CD4-positive, CD25-positive, alpha-beta regulatory T cell (primary cell): ENCODE data around the gene DNPH1. TPM values are rescaled to one million over a fixed set of nuclear protein-coding genes. Genes with fewer than 3 reads are reported as not detected.
A peak's percentile ranks its signal among the peaks of the same experiment; 100 is the strongest.

ENCODE experiments used
- ATAC-seq, 2 donors: fragments of 150-1000 bp; cut with Tn5 transposase; one replicate each; pipeline ENCODE4 v1.10.0; 2021; ENCODE audit warnings: low read depth in 2 of 2, moderate number of reproducible peaks in 2 of 2, moderate library complexity in 1 of 2
- DNase-seq, 3 donors: peaks; one replicate each; pipeline versions ENCODE4 v3.0.0 to v3.0.0-alpha.2; 2012 to 2022; ENCODE audit warnings: mixed read lengths in 1 of 3
- H3K27ac ChIP-seq: one replicate; pipeline ENCODE4 v1.7.0; 2013; ENCODE audit warnings: mild to moderate bottlenecking, low read length; ENCODE audit not compliant: insufficient read depth, poor library complexity, severe bottlenecking
- H3K27me3 ChIP-seq: one replicate; pipeline ENCODE4 v1.7.0; 2013; ENCODE audit warnings: low read length; ENCODE audit not compliant: control insufficient read depth, insufficient read depth
- H3K36me3 ChIP-seq: one replicate; pipeline ENCODE4 v1.7.0; 2013; ENCODE audit warnings: mild to moderate bottlenecking, low read length, moderate library complexity; ENCODE audit not compliant: control insufficient read depth, insufficient read depth
- H3K4me1 ChIP-seq: 2 replicates; pipeline ENCODE4 v1.7.0; 2013; ENCODE audit warnings: mild to moderate bottlenecking, low read length; ENCODE audit not compliant: insufficient read depth, control insufficient read depth, poor library complexity, severe bottlenecking
- H3K4me3 ChIP-seq: one replicate; pipeline ENCODE4 v1.7.0; 2013; ENCODE audit warnings: low read depth, mild to moderate bottlenecking, low read length, moderate library complexity
- H3K9me3 ChIP-seq, 2 experiments: 1 replicate in 1 of 2; 2 replicates in 1 of 2; pipeline ENCODE4 v1.7.0; 2013; ENCODE audit warnings: low read length in 2 of 2, mild to moderate bottlenecking in 1 of 2, moderate library complexity in 1 of 2; ENCODE audit not compliant: control insufficient read depth in 2 of 2
- H3K27ac Mint-ChIP-seq, 3 donors: one replicate each; pipeline ENCODE4 v1.8.0; 2020 to 2022; ENCODE audit warnings: mild to moderate bottlenecking in 3 of 3, mixed read lengths in 3 of 3, moderate library complexity in 2 of 3
- H3K27me3 Mint-ChIP-seq: one replicate; pipeline ENCODE4 v1.8.0; 2022; ENCODE audit warnings: mild to moderate bottlenecking, mixed read lengths
- H3K36me3 Mint-ChIP-seq: one replicate; pipeline ENCODE4 v1.8.0; 2020; ENCODE audit warnings: mixed read lengths
- H3K4me1 Mint-ChIP-seq, 4 donors: one replicate each; pipeline ENCODE4 v1.8.0; 2020 to 2022; ENCODE audit warnings: mixed read lengths in 4 of 4, mild to moderate bottlenecking in 1 of 4
- H3K4me3 Mint-ChIP-seq, 4 donors: one replicate each; pipeline ENCODE4 v1.8.0; 2020 to 2022; ENCODE audit warnings: mild to moderate bottlenecking in 4 of 4, mixed read lengths in 4 of 4, moderate library complexity in 3 of 4
- H3K9me3 Mint-ChIP-seq, 7 donors: one replicate each; pipeline ENCODE4 v1.8.0; 2020 to 2022; ENCODE audit warnings: mixed read lengths in 7 of 7, mild to moderate bottlenecking in 3 of 7, moderate library complexity in 2 of 7
- polyA plus RNA-seq, 4 donors: library from polyadenylated mRNA; unstranded; fragments of 300-500 nt; fragmentation: Illumina TruSeq; gene quantifications; one replicate each; pipeline ENCODE4 v1.2.3, GENCODE V29; 2021
- total RNA-seq: library from RNA; stranded (reverse); gene quantifications from one replicate; pipeline ENCODE4 v1.2.3, GENCODE V29; 2022

DNPH1 gene
- total and polyA plus RNA-seq, 5 donors from 2014 or later = 36.6 to 234 (median 201) TPM

- no peaks in the 10 kb centered on the region for H3K9me3 Mint-ChIP-seq
- Histone ChIP-seq H3K4me1 (peaks cover 58% of the 10 kb centered on the region), H3K27ac (peak overlapping the region; percentile 99), H3K27me3 (no peaks in the 10 kb centered on the region), H3K4me3 (peak overlapping the region; percentile 80), H3K36me3 (peaks cover 2% of the 10 kb centered on the region), H3K9me3 (no peaks in the 10 kb centered on the region)
- ATAC-seq = no peak
- peak in 1 of 3 donors; percentile 24 for DNase-seq
- peak overlapping the region; percentile 78 to 100 (median 100) for H3K27ac Mint-ChIP-seq
- H3K4me3 Mint-ChIP-seq = peak overlapping the region; percentile 75 to 91 (median 84)
- peaks cover 31% of the 10 kb centered on the region for H3K36me3 Mint-ChIP-seq
- H3K4me1 Mint-ChIP-seq = peaks cover 11 to 71% (median 51%) of the 10 kb centered on the region in 4 donors
- H3K27me3 Mint-ChIP-seq = peaks cover 4% of the 10 kb centered on the region
These were observed 8.0 kb downstream of the DNPH1 start for GRCh38 chr6:43221046-43221972.

DNA sequence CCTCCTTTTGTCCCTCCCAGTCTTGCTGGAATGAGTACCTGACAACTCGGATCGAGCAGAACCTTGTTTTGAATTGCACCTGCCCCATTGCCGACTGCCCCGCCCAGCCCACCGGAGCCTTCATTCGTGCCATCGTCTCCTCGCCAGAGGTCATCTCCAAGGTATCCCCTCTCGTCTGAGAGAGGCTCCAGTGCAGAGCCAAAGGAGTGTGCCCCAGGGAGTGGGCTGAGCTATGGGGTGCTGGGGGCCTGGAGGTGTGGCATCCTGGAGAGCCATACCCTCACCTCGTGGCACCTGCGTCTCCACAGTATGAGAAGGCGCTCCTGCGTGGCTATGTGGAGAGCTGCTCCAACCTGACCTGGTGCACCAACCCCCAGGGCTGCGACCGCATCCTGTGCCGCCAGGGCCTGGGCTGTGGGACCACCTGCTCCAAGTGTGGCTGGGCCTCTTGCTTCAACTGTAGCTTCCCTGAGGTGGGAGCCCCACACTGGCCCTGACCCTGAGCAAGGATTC is 8.8 kb downstream of the DNPH1 start:
- Histone ChIP-seq H3K27ac (peak overlapping the region; percentile 99), H3K27me3 (no peaks in the 10 kb centered on the region), H3K4me1 (peaks cover 50% of the 10 kb centered on the region), H3K36me3 (peaks cover 8% of the 10 kb centered on the region), H3K4me3 (no peak overlapping the region), H3K9me3 (no peaks in the 10 kb centered on the region)
- ATAC-seq (no peak), DNase-seq (no peak)
- Mint-ChIP-seq H3K27ac (peak overlapping the region in 2 of 3 donors; percentile 100), H3K27me3 (peaks cover 4% of the 10 kb centered on the region), H3K36me3 (peaks cover 32% of the 10 kb centered on the region), H3K9me3 (no peaks in the 10 kb centered on the region), H3K4me1 (peaks cover 11 to 62% (median 45%) of the 10 kb centered on the region in 4 donors), H3K4me3 (peak overlapping the region in 2 of 4 donors; percentile 50 to 91)

DNA sequence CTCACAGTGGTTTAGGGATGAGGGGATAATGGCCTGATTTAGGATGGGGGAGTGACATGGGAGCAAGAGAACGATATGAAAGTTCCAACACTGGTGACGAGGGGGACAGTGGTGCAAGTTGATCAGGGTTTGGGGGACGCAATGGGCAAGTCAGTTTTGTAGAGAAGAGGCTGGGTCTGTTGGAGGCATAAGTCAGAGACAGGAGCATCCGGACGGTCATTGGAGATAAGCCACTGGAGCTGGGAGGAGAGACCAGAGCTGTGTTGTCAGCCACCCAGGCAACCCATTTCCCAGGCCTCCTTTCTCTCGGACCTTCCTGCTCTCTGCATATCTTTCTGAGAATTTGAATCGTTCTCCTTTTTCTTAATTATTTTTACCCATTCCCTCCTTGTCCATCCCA is 9.5 kb downstream of the DNPH1 start:
- Mint-ChIP-seq H3K4me1 (peaks cover 11 to 60% (median 41%) of the 10 kb centered on the region in 4 donors), H3K9me3 (no peaks in the 10 kb centered on the region), H3K27me3 (peaks cover 4% of the 10 kb centered on the region), H3K27ac (peak overlapping the region in 2 of 3 donors; percentile 73 to 100), H3K36me3 (peaks cover 35% of the 10 kb centered on the region), H3K4me3 (peak overlapping the region in 2 of 4 donors; percentile 69 to 70)
- H3K9me3 ChIP-seq = no peaks in the 10 kb centered on the region
- DNase-seq = no peak
- no peak for ATAC-seq
- H3K27me3 ChIP-seq = no peaks in the 10 kb centered on the region
- peaks cover 12% of the 10 kb centered on the region for H3K36me3 ChIP-seq
- H3K4me1 ChIP-seq = peaks cover 44% of the 10 kb centered on the region
- H3K27ac ChIP-seq = no peak overlapping the region
- H3K4me3 ChIP-seq = no peak overlapping the region

DNA sequence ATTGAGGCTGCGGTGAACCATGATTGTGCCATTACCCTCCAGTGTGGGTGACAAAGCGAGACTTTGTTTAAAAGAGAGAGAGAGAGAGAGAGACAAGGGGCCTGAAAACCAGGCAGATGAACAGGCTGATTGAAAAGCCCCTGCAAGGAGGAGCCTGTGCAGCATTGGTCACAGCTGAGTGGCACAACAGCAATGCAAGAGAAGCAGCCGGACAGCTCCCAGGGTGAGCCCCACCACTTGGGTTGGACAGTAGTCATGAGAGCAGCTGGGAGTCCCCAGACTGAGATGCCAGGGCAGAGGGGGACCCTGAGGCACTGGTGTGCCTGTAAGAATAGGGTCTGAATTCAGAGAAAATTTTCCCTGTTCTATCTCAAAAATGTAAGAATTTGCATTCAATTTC is 10.2 kb downstream of the DNPH1 start:
- H3K4me3 Mint-ChIP-seq = peak overlapping the region in 3 of 4 donors; percentile 44 to 70 (median 69)
- Histone ChIP-seq H3K4me1 (peaks cover 37% of the 10 kb centered on the region), H3K27ac (no peak overlapping the region), H3K9me3 (no peaks in the 10 kb centered on the region), H3K36me3 (peaks cover 12% of the 10 kb centered on the region), H3K27me3 (no peaks in the 10 kb centered on the region), H3K4me3 (no peak overlapping the region)
- no peak for DNase-seq
- H3K9me3 Mint-ChIP-seq = no peaks in the 10 kb centered on the region
- peaks cover 6 to 53% (median 35%) of the 10 kb centered on the region in 4 donors for H3K4me1 Mint-ChIP-seq
- ATAC-seq = no peak
- H3K27me3 Mint-ChIP-seq = no peaks in the 10 kb centered on the region
- H3K27ac Mint-ChIP-seq = peak overlapping the region; percentile 51 to 100 (median 72)
- peaks cover 31% of the 10 kb centered on the region for H3K36me3 Mint-ChIP-seq

DNA sequence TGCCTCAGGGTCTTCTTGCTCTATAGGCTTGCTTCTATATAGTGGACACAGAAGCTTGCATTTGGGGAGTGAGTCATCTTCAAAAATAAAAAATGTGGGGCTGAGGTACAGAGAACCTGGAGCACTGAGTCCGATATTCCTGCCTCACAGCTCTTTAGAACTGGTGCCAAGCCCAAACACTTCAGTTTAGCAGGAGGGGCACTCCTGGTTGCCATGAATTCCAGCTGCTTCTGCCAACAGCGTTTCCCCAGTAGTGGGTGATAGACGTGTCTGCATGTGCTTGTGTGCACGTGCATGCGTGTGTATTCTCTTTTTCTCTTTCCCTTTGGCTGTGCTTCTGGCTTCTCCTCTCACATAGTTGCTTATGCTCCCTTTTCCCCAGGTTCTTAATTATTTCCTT is 11.9 kb downstream of the DNPH1 start:
- Histone ChIP-seq H3K27me3 (no peaks in the 10 kb centered on the region), H3K4me1 (peaks cover 19% of the 10 kb centered on the region), H3K9me3 (no peaks in the 10 kb centered on the region), H3K27ac (no peak overlapping the region), H3K36me3 (peaks cover 22% of the 10 kb centered on the region), H3K4me3 (no peak overlapping the region)
- H3K36me3 Mint-ChIP-seq = peaks cover 31% of the 10 kb centered on the region
- H3K4me1 Mint-ChIP-seq = peaks cover 0 to 35% (median 23%) of the 10 kb centered on the region in 4 donors
- DNase-seq (no peak), ATAC-seq (no peak)
- H3K9me3 Mint-ChIP-seq = no peaks in the 10 kb centered on the region
- no peaks in the 10 kb centered on the region for H3K27me3 Mint-ChIP-seq
- peak overlapping the region in 2 of 3 donors; percentile 9 to 75 for H3K27ac Mint-ChIP-seq
- no peak overlapping the region for H3K4me3 Mint-ChIP-seq

GRCh38 chr6:43216200-43216599 is 13.1 kb downstream of the DNPH1 start:
- H3K36me3 Mint-ChIP-seq = peaks cover 31% of the 10 kb centered on the region
- DNase-seq (no peak), ATAC-seq (no peak)
- H3K27ac ChIP-seq = no peak overlapping the region
- no peaks in the 10 kb centered on the region for H3K27me3 ChIP-seq
- no peak overlapping the region for H3K27ac Mint-ChIP-seq
- no peak overlapping the region for H3K4me3 Mint-ChIP-seq
- peaks cover 0 to 26% (median 16%) of the 10 kb centered on the region in 4 donors for H3K4me1 Mint-ChIP-seq
- H3K4me1 ChIP-seq = peaks cover 7% of the 10 kb centered on the region
- H3K9me3 ChIP-seq = no peaks in the 10 kb centered on the region
- peaks cover 22% of the 10 kb centered on the region for H3K36me3 ChIP-seq
- no peak overlapping the region for H3K4me3 ChIP-seq
- H3K9me3 Mint-ChIP-seq = no peaks in the 10 kb centered on the region
- H3K27me3 Mint-ChIP-seq = no peaks in the 10 kb centered on the region

GRCh38 chr6:43215066-43215465 is 14.2 kb downstream of the DNPH1 start:
- H3K27me3 Mint-ChIP-seq = no peaks in the 10 kb centered on the region
- Histone ChIP-seq H3K27ac (no peak overlapping the region), H3K36me3 (peaks cover 22% of the 10 kb centered on the region), H3K27me3 (no peaks in the 10 kb centered on the region), H3K4me1 (no peaks in the 10 kb centered on the region), H3K9me3 (no peaks in the 10 kb centered on the region), H3K4me3 (no peak overlapping the region)
- DNase-seq (no peak), ATAC-seq (no peak)
- H3K9me3 Mint-ChIP-seq = no peaks in the 10 kb centered on the region
- no peak overlapping the region for H3K4me3 Mint-ChIP-seq
- peaks cover 28% of the 10 kb centered on the region for H3K36me3 Mint-ChIP-seq
- peaks cover 0 to 15% (median 10%) of the 10 kb centered on the region in 4 donors for H3K4me1 Mint-ChIP-seq
- H3K27ac Mint-ChIP-seq = peak overlapping the region in 1 of 3 donors; percentile 79
